HG03139 (cell line): ENCODE measurements around the gene NPDC1.
"Not testable (repeated sequence)": the region's sequence is repeated elsewhere in the genome, so short reads cannot be mapped to it uniquely, and the experiment has no call there.

ENCODE experiments used
- ATAC-seq: cut with Tn5 transposase; IDR thresholded peaks from one replicate; pipeline ENCODE4 v1.9.1; 2021; ENCODE audit not compliant: unreplicated experiment

Gene NPDC1

DNA sequence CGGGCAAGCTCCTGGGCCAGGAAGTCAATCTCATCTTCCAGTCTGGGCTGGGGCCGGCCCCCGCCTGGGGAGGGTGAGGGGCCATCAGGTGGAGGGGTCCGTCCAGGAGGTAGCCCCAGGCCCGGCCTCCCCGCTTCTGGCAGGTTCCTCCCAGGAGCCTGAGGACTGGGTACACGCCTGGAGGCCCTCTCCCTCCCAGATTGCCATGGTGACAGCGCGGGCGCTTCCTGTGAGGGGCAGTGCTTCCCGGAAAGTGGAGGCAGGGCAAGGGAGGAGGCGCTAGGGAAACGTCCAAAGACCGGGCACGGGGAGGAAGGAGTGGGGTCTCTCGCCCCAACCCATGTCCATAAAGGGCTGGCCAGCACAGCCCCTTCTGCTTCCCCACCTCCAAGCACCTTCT is 4.9 kb downstream of the NPDC1 start:
- ATAC-seq, result no peak

DNA sequence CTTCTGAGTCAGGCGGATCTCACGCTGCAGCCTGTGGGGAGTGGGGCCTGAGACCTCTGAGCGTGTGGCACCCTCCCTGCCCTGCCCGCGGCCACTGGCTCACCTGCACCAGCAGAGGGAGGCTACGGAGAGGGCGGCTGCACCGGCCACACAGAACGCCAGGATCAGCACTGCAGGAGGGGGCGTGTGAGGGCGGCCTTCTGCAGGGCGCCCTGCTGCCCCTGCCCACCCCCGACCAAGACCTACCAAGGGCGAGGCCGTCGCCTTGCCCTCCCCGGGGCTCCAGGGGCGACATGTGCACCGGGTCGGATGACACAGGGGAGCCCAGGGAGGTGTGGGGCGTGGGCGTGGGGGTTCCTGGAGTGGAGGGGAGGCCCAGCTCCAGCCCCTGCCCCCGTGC is 5.4 kb downstream of the NPDC1 start:
- ATAC-seq, result no peak

DNA sequence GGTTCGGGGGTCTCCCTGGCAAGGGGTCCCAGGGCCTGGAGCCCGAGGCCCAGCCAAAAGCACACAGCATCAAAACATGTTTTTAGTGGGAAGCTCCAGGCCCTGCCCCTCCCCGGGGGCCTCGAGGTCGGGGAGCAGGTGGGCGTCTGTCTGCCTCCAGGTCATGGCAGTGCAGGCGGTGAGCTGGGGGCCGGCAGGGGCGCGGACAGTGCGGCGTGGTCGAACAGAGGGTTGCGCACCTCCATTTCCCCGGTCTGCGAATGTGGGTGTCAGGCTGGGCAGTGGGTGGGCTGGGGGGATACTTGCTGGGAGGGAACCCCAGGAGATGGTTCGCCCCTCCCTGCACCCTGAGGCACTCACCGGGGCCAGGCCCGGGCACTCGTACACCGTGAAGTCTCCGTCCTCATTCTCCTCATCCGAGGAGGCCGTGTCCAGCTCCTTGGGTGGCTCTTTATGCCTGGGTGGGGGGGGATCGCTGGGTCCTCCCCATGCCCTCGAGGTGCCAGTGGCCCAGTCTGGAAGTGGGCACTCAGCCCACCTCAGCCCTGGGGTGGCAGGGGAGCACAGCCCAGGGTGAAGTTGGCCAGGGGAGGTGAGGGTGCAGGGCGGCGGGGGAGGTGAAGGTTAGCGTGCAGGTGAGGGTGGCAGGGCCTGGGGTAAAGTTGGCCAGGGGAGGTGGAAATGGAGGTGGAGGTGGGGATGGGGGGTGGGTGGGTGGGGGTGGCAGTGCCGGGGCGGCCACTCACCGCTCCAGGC is 6.2 kb downstream of the NPDC1 start:
- no peak for ATAC-seq

DNA sequence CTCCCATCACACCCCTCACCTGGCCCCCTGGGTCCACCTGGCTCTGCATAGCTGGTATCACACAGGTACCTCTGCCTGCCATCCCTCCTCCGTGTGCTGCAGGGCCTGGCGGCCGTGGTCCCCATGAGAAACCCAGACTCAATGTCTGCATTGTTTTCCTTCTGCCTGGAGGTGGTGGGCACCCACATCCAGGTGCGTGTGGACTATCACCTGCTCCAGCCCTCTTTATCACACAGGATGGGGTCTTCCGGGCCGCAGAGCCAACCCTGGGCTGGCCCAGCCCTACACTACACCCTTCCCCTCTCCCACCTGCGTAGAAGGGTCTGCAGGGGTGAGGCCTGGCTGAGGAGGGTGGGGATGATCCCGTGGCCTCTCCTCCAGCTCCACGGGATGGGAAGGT is 7.1 kb downstream of the NPDC1 start:
- no peak for ATAC-seq

DNA sequence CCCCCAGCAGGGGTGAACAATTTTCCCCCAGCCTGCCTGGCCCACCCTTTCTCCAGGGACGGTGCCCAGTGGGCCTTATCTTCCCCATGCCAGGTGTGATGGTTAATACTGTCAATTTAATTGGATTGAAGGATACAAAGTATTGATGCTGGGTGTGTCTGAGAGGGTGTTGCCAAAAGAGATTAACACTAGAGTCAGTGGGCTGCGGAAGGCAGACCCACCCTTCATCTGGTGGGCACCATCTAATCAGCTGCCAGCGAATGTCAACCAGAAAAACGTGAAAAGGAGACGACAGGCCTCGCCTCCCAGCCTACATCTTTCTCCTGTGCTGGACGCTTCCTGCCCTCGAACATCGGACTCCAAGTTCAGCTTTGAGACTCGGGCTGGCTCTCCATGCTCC is 8.5 kb downstream of the NPDC1 start:
- ATAC-seq, result no peak

DNA sequence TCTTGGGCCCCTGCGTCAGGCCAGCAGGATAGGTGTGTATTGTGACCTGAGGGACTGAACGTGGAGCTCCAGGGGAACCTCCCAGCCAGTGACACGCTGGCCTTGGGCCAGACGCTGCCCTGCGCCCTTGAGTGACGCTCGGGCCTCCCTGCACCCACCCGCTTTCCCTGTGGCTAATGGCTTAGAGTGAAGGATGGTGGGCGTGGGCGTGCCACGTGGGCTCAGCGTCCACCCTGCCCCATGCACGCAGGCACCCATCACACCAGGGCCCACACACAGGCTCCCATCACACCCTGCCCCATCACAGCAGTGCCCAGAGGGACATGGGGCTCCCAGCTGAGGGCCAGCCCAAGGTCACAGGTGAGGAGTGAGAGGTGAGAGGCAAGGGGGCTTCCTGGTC is 8.9 kb downstream of the NPDC1 start:
- no peak for ATAC-seq

DNA sequence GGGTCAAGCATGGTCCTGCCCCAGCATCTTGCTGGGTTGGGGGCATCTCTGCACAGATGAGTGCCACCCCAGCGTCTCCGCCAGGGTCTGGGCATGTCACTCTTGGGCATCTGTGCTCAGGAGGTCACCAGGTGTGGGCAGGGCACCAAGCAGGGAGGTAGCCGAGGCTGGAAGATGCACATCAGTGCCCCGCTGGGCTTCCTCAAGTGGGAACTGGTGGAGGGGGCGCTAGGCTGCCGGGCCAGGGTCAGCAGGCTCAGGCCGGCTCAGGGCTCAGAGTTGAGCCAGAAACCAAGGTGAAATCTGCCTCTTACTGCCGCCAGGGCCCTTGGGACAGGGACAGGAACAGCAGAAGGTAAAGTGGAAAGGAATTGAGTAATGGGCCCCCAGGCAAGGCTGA is 10.0 kb downstream of the NPDC1 start:
- no peak for ATAC-seq

DNA sequence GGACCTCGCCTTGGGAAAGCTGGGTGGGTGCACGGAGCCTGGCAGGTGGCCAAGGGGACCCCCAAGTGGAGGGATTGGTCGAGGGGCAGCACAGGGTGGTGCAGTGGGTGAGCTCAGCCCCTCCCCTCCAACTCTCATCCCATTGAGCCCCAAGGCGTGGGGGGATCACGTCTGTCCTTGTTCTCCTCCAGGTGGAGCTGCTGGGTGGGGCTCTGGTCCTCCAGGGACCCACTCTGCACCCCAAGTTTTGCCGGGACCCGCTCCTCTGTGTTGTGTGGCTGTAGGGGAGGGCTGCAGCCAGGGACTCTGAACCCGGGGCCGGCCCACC is 10.5 kb downstream of the NPDC1 start:
- no peak for ATAC-seq

DNA sequence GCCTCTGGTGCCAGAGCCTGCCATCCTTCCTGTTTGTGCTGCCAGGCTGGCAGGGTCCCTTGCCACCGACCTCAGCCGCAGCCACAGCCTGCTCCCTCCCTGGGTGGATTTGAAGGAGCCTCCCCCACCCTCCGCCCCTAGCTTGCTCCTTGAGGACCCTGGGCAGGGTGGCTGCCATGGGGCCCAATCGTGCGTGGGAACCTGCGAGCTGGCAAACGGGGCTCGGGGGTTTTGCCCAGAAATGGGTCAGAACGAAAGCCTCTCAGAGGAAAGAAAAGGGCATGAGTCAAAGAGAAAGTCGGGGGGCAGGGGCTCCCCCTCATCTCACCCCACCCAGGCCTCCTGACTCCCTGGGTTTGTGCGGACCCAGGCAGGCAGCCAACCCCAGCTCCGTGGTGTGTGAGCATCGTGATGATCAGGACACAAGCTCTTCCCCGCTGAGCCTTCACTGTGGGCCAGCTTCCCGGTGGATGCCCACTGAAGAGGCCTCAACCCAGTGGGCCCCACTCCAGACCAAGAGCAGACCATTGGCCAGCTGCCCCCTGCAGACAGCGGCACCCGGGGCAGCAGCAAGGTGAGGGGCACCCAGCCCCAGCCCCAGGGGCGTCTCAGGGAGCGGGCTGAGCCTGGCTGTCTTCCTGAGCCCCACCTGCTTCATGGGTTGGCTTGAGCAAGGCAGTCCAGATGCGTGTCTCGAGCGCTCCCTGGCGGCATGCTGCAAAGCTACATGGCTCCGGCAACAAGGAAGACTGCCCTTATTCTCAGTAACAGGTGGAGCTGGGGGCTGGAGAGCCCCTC is 11.1 kb downstream of the NPDC1 start:
- ATAC-seq, result no peak

DNA sequence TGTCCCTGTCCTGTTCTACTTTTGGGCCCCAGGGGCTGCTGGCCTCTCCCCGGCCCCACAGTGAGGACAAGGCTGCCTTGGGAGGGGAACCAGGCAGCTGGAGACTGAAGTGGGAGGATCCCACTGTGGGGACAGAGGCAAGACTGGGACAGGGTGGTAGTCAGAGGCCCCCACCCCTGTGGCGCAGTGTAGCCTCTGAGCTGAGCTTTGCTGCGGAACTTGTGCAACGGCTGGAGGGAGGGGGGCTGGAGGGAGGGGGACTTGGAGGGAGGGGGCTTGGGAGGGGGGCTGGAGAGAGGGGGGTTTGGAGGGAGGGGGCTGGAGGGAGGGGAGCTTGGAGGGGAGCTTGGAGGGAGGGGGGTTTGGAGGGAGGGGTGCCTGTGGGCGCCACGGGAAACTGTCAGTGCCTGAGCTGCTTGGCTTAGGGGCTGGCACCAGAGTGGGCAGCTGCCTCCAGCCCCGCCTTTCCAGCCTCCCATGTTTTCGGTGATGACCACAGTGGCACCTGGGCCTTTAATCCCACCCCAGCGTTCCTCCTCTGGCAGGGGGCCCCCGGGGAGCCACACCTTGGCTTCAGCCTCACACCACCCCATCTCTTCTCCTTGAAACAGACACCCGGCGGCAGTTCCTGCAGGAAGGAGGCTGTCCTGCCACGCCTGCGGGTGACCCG is 11.8 kb downstream of the NPDC1 start:
- ATAC-seq, result no peak

DNA sequence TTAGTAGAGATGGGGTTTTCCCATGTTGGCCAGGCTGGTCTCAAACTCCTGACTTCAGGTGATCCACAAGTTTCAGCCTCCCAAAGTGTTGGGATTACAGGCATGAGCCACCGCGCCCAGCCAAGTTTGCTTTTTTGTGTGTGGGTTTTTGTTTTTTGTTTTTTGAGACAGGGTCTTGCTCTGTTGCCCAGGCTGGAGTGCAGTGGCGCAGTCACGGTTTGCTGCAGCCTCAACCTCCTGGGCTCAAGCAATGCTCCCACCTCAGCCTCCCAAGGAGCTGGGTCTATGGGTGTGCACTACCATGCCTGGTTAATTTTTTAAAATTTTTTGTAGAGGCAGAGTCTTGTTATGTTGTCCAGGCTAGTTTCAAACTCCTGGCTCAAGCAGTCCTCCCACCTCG is 12.5 kb downstream of the NPDC1 start:
- ATAC-seq, result not testable (repeated sequence)

DNA sequence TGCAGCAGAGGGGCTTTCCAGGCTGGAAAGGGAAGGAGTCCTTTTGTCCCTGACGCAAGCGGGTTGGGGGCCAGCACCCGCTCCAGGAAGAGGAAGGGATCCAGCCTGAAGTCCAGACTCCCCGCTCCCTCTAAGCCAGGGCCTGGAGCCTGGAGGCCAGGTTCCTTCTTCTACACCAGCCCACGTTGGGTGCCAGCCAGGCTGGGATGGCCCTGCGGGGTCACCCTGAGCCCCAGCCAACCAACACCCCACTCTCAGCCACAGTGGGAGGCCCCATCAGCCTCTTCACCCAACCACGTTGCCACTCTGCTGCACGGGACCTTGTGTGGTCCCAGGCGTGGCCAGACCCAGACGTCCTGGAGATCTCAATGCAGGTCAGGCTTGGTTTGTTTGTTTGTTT is 13.1 kb downstream of the NPDC1 start:
- ATAC-seq, result no peak

DNA sequence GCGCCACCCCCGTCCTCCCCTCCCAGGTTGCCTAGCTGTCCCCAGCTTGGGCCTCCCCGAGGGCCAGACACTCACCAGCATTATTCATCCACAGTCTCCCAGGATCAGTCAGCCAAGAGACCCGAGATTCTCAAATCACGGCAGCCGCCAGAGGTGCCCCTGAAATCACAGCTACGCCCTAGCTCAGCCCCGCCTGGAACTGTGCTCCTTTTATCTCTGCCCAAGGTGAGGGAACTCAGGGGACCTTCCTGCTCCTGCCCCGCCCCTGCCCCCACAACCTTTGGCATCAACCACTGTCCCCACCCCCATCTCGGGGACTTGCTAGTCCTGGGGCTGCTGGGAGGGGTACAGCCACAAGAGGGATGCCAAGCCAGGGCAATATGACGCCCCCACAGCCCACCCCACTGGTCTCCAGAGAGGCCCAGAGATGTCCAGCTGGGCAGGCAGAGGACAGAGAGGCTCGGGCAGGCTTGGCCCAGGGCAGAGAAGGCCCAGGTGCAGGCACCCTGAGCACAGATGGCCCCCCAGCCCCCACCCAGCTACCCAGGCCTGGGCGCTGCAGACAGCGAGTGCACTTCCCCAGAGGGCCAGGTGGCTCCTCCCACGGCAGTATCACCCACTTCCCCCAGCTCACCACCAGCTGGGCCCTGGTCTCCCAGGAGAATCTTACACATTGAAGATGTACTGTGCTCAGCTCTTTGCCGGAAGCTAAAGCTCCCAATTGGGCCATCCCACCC is 13.9 kb downstream of the NPDC1 start, which contains the start of gene FUT7:
TSS of gene FUT7 (minus strand) at position 185 of the 737 bp plus-strand sequence. CDS start at position 88, 97 bp downstream.
- ATAC-seq, result no peak

DNA sequence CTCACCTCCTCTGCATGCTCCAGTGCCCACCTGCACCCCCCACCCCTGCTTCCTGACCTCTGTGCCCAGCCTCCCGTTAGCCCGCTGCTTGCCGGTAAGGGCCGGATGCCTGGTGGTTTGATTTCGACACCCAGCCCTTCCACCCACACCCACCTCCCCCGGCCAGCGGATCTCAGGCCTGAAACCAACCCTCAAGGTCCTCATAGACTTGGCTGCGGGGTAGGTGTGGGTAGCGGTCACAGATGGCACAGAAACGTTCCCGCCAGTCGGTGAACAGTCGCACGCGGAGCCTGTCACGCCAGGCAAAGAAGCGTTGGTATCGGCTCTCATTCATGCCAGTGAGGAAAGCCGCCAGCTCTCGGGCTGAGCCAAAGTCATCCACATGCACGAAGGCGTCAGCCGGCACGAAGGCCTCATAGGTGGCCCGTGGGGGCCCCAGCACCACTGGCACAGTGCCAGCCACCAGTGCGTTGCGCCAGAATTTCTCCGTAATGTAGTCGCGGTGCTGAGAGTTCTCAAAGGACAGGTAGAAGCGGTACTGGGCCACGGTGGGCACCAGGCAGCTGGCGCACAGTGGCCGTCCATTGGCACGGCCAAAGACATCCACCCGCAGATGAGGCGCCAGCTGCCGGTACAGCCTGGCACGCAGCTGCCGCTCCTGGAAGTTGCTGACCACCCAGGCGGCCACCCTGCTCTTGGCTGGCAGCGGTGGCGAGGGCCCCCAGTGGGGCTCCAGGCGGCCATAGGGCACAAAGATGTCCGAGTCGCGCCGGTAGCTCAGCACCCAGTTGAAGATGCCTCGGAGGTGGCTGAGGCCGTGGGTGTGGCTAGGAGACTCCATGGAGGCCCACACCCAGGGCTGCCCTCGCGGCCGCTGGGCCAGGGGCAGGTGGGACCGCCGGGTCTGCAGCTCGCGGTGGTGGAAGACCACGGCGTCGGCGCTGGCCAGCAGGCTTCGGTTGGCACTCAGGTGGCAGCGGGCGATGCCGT is 15.1 kb downstream of the NPDC1 start:
- no peak for ATAC-seq

DNA sequence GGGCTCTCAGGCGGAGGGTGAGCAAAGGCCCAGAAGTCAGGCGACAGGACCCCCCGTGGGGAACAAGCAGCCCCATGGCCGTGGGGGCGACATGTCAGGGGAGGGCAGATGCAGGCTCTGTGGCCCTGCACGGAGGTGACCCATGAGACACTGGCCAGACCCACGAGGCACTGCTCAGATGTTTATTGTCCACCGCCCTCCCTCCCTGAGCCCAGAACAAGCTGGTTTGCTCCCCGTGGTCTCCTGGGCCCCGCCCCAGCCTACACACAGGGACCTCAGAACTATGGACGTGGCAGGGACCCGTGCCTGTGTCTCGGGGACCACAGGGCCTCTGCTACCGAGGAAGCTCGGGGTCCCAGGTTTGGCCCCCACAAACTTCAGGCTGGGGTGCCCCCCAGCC is 16.0 kb downstream of the NPDC1 start:
- no peak for ATAC-seq

DNA sequence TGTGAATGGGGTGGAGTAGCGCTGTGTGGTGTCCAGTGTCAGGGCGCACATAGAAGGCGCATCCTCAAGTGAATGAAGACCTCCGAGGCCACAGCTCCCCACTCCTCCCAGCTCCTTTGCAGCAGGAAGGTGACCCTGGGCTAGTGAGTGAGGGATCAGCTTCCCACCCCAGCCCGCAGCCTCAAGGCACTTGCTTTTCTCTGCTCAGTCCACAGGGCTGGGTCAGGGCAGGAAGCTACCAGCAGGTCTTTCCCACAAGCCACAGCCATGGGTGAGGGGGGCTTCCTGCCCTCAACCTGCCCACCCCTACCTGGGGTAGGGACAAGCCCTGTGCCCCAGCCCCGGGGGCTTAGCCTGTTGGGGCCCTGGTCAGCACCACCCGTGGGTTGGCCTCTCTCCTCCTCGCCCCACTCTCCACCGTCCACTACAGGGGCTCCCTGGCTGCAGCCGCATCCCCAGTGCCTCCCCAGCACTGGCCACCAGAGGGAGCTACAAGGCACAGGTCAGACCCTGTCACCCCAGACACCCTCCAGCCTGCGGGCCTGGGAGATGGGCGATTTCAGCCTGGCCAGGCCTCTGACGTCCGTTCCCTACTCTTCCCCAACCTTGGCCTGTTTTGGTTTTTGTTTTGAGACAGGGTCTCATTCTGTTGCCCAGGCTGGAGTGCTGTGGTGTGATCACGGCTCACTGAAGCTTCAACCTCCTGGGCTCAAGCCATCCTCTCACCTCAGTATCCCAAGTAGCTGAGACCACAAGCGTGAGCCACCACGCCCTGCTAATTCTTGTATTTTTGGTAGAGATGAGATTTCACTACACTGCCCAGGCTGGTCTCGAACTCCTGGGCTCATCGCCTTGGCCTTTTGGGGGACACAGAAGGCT is 16.7 kb downstream of the NPDC1 start:
- ATAC-seq, result no peak

DNA sequence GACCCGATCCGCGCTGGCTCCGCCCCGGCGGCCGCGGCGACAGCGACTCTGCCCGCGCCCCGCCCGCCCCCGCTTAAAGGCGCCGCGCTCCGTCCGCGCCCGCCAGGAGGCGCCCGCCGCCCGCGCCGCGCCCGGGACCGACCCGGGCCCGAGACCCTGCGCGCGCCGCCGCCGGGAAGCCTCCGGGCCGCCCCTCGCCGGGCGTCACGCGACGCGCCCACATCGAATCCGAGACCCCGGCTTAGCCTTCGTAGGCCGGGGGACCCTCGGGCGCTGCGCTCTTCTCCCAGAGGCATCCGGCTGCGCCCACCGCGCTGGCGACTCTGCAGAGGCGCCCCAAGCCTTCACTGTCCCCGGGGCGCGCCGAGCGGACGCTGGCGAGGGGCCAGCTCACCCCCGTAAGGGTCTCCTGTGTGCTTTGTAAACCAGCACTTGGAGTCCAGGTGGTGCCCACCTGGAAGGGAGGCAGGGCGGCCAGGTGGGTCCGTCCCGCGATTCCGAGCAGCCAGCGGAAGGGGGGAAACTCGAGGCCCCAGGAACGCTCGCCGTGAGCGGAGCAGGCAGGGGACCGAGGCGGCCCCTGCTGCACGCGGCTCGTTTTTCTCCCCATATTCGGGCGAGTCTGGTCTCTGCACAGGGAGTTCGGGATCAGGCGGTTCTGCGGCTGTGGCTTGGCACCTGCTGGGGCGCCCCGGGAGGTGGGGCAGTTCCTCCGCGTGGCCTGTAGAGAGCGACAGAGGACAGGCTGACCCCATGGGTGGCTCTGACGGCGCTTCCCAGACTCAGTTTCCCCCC is 17.5 kb downstream of the NPDC1 start:
- no peak for ATAC-seq
